Measurements from ENCODE around the gene MIR17HG. TPM values are rescaled to one million over a fixed set of nuclear protein-coding genes. Genes with fewer than 3 reads are reported as not detected.

MIR17HG gene
- total RNA-seq, 6 experiments from 2014 or later, result 0.40 to 1.1 (median 0.90) TPM

DNA sequence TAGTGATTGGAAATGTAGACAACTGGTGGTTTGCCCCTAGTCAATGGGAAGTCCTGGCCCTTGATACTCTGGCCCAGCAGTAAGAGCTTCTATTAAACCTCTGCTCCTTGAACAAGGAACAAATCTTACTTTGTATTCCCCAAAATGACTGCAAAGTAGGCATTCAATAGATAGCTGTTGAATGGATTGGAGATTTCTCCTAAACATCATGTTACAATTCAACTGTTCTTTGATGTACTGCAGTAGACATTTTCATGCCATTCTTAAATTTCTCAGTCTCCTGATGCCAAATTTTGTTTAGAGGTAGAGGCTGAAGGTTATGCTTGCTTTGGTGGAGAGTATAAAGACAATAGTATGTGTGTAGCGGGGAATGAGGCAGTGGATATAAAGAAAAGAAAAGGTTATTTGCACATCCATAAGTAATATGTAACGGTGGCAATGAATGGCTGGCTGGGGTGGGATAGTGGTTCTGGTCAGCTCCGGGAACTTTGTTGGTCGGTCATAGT lies 12.8 kb downstream of the MIR17HG start:
- Mint-ChIP-seq H3K27me3 (ENCODE audit: insufficient read depth) (no peaks in the 10 kb centered on the region), H3K4me1 (ENCODE audit: low read depth) (no peaks in the 10 kb centered on the region), H3K4me3 (no peak overlapping the region), H3K27ac (no peak overlapping the region), H3K9me3 (no peaks in the 10 kb centered on the region), H3K36me3 (ENCODE audit: low read depth) (peaks cover 8% of the 10 kb centered on the region; the same call in 1 of the 2 replicates)
- TF ChIP-seq, protein P1, sequence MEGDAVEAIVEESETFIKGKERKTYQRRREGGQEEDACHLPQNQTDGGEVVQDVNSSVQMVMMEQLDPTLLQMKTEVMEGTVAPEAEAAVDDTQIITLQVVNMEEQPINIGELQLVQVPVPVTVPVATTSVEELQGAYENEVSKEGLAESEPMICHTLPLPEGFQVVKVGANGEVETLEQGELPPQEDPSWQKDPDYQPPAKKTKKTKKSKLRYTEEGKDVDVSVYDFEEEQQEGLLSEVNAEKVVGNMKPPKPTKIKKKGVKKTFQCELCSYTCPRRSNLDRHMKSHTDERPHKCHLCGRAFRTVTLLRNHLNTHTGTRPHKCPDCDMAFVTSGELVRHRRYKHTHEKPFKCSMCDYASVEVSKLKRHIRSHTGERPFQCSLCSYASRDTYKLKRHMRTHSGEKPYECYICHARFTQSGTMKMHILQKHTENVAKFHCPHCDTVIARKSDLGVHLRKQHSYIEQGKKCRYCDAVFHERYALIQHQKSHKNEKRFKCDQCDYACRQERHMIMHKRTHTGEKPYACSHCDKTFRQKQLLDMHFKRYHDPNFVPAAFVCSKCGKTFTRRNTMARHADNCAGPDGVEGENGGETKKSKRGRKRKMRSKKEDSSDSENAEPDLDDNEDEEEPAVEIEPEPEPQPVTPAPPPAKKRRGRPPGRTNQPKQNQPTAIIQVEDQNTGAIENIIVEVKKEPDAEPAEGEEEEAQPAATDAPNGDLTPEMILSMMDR (IDR thresholded peaks at IDR 0.05), result no peak
- DNase-seq, result no peak

DNA sequence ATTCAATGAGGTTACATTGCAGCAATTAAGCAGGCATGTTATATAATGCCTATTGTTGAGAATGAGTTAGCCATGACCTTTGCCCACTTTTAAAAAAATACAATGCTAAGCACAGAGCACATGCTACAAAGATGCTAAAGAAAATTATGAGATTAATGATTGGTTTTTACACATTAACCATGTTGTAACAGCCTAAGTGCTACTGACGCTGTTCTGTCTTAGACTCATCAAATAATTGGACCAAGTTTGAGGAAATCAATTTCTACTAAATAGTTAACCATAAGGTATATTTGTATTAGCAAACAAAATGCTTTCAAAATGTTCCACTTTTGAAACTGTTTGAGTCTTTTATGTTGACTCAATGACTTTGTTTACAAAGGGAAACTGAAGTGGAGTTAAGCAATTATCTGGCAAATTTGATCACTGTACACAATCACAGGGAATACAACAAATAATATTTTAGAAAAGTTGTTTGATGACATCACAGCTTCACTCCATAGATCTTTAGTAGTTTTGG lies 14.3 kb downstream of the MIR17HG start:
- Mint-ChIP-seq H3K9me3 (no peaks in the 10 kb centered on the region), H3K4me3 (no peak overlapping the region), H3K4me1 (ENCODE audit: low read depth) (no peaks in the 10 kb centered on the region), H3K27ac (no peak overlapping the region), H3K36me3 (ENCODE audit: low read depth) (no peaks in the 10 kb centered on the region), H3K27me3 (ENCODE audit: insufficient read depth) (no peaks in the 10 kb centered on the region)
- no peak for DNase-seq
- TF ChIP-seq, protein P1 (IDR thresholded peaks at IDR 0.05), result no peak

DNA sequence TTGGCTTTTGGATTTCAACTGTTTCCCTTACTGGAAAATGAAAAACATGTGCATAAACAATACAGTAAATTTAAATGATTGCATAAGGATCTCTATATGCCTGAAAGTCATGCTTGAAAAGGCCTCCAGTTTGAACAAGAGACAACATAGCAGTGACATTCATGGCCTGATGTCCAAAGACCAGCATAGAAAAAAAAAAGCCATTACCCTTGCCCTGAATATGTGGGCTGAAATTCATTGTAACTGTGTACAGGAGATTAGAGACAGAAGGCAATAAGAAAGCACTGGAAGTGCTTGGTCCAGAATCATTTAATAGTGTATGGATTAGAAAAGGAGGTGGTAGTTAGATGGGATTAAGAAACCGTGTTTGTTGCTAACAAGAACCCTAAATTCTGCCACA lies 15.4 kb downstream of the MIR17HG start:
- Mint-ChIP-seq H3K4me1 (ENCODE audit: low read depth) (no peaks in the 10 kb centered on the region), H3K9me3 (no peaks in the 10 kb centered on the region), H3K4me3 (no peak overlapping the region), H3K27me3 (ENCODE audit: insufficient read depth) (no peaks in the 10 kb centered on the region), H3K27ac (no peak overlapping the region), H3K36me3 (ENCODE audit: low read depth) (no peaks in the 10 kb centered on the region)
- no peak for DNase-seq
- TF ChIP-seq, protein P1 (IDR thresholded peaks at IDR 0.05), result no peak

DNA sequence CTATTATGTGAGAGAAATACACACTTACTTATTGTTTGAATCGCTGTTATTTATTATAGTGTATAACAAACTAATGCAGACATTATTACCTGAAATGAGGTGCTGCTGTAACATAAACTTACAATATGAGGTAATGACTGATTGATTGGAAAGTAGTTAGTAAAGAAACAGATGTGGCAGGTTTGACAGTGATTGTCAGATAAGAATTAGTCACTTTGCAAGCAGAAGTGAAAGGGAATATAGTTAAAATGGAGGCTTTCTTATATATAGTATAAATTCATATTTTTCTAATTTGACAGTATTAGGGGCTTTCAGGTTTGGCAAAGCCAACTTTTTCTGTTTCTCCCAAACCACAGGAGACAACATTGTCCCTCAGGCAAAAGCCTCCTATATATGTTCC lies 20.6 kb downstream of the MIR17HG start:
- H3K27ac Mint-ChIP-seq, result no peak overlapping the region
- TF ChIP-seq, protein P1 (IDR thresholded peaks at IDR 0.05), result no peak
- H3K4me1 Mint-ChIP-seq (ENCODE audit: low read depth), result peaks cover 16% of the 10 kb centered on the region
- no peaks in the 10 kb centered on the region for H3K36me3 Mint-ChIP-seq (ENCODE audit: low read depth)
- H3K27me3 Mint-ChIP-seq (ENCODE audit: insufficient read depth), result peaks cover 1% of the 10 kb centered on the region; the same call in 1 of the 2 replicates
- H3K9me3 Mint-ChIP-seq, result no peaks in the 10 kb centered on the region
- H3K4me3 Mint-ChIP-seq, result no peak overlapping the region
- DNase-seq, result no peak

DNA sequence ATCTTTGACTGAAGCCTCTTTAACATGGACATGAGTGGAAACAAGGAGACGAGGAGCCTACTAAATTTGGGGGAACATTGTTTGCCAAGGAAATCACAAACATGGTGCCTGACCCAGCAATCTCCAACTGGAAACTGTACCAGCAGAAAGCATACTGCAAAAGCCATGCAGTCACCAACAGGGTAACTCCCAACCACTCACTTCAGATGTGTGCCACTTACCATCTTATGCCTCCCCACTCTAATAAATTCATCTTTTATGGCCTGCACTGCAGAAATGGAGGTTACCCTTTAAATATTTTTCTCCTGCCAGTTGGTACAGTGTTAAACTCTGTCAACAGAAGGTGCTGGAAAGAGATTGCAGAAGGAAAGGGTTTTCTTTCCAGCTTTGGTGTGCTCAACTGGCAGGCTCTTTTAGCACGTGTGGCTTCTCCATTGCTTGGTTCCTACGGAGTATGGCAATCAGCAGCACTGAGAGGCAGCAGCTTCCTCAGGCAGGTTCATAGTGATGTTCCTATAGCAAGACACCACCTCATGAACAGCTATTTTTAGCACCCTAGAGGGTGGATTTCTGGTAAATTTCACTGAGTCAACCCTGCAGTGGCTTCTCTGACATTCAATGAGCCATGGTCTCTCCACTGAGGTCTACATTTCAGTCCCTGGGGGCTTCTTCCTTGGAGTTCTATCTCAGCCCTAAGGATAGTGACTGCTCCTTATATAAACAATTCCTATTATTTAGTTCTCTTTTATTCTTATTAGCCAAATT lies 21.4 kb downstream of the MIR17HG start:
- no peak for DNase-seq
- Mint-ChIP-seq H3K9me3 (no peaks in the 10 kb centered on the region), H3K4me1 (ENCODE audit: low read depth) (peaks cover 16% of the 10 kb centered on the region), H3K4me3 (no peak overlapping the region), H3K36me3 (ENCODE audit: low read depth) (no peaks in the 10 kb centered on the region), H3K27me3 (ENCODE audit: insufficient read depth) (peaks cover 1% of the 10 kb centered on the region; the same call in 1 of the 2 replicates), H3K27ac (no peak overlapping the region)
- TF ChIP-seq, protein P1 (IDR thresholded peaks at IDR 0.05), result no peak
